ENCODE measurements around the gene MBOAT1. TPM values are rescaled to one million over a fixed set of nuclear protein-coding genes. Genes with fewer than 3 reads are reported as not detected.
A peak's percentile ranks its signal among the peaks of the same experiment; 100 is the strongest.

The MBOAT1 gene
- total RNA-seq, 4 donors from 2014 or later, result 9.6 to 24.3 (median 12.6) TPM

- Histone ChIP-seq H3K4me3 (replicated peaks in 1 of 3) (no peak overlapping the region), H3K4me1 (no peaks in the 10 kb centered on the region), H3K36me3 (peaks cover 0 to 8% of the 10 kb centered on the region in 2 donors), H3K27ac (no peak overlapping the region), H3K27me3 (no peaks in the 10 kb centered on the region), H3K9me3 (no peaks in the 10 kb centered on the region)
- intact Hi-C loops (cut with DNase I), result no loop called here
- TF ChIP-seq POLR2A (IDR thresholded peaks at IDR 0.05) (no peak), CTCF (IDR thresholded peaks at IDR 0.05) (no peak)
- WGBS, 2 donors, result 93 to 97% methylated on average over 4 of the region's 4 CpGs
- no peak for DNase-seq
These were observed 106.4 kb downstream of the MBOAT1 start for GRCh38 chr6:20105838-20106237.

GRCh38 chr6:20104696-20105095 is 107.6 kb downstream of the MBOAT1 start:
- Histone ChIP-seq H3K27me3 (no peaks in the 10 kb centered on the region), H3K4me3 (replicated peaks in 1 of 3) (no peak overlapping the region), H3K27ac (no peak overlapping the region), H3K36me3 (peaks cover 0 to 8% of the 10 kb centered on the region in 2 donors), H3K4me1 (no peaks in the 10 kb centered on the region), H3K9me3 (no peaks in the 10 kb centered on the region)
- TF ChIP-seq CTCF (IDR thresholded peaks at IDR 0.05) (no peak), POLR2A (IDR thresholded peaks at IDR 0.05) (no peak)
- intact Hi-C loops (cut with DNase I), result no loop called here
- DNase-seq, result no peak
- 54 to 93% methylated on average over 2 of the region's 2 CpGs for WGBS, 2 donors

GRCh38 chr6:20102397-20103073 is 109.7 kb downstream of the MBOAT1 start:
- H3K36me3 ChIP-seq, result peaks cover 0 to 5% of the 10 kb centered on the region in 2 donors
- peaks cover 5 to 12% of the 10 kb centered on the region in 2 donors for H3K4me1 ChIP-seq
- DNase-seq, result no peak
- H3K9me3 ChIP-seq, result no peaks in the 10 kb centered on the region
- TF ChIP-seq POLR2A (IDR thresholded peaks at IDR 0.05), result no peak
- no peak for TF ChIP-seq CTCF (IDR thresholded peaks at IDR 0.05)
- intact Hi-C loops (cut with DNase I), result no loop called here
- no peaks in the 10 kb centered on the region for H3K27me3 ChIP-seq
- no peak overlapping the region for H3K27ac ChIP-seq
- H3K4me3 ChIP-seq (replicated peaks in 1 of 3), result no peak overlapping the region
- WGBS, 2 donors, result 87 to 98% methylated on average over 8 of the region's 8 CpGs

GRCh38 chr6:20099156-20099555 is 113.1 kb downstream of the MBOAT1 start:
- 92 to 94% methylated on average over 5 of the region's 5 CpGs for WGBS, 2 donors
- peaks cover 5 to 13% of the 10 kb centered on the region in 2 donors for H3K4me1 ChIP-seq
- H3K36me3 ChIP-seq, result peaks cover 0 to 5% of the 10 kb centered on the region in 2 donors
- H3K9me3 ChIP-seq, result no peaks in the 10 kb centered on the region
- DNase-seq, result no peak
- H3K27ac ChIP-seq, result no peak overlapping the region
- H3K4me3 ChIP-seq (replicated peaks in 1 of 3), result no peak overlapping the region
- no peaks in the 10 kb centered on the region for H3K27me3 ChIP-seq
- intact Hi-C loops (cut with DNase I), result no loop called here
- TF ChIP-seq POLR2A (IDR thresholded peaks at IDR 0.05) (no peak), CTCF (IDR thresholded peaks at IDR 0.05) (no peak)

- Histone ChIP-seq H3K9me3 (no peaks in the 10 kb centered on the region), H3K27me3 (no peaks in the 10 kb centered on the region), H3K36me3 (peaks cover 0 to 5% of the 10 kb centered on the region in 2 donors), H3K4me1 (peaks cover 5 to 13% of the 10 kb centered on the region in 2 donors), H3K27ac (peak overlapping the region in 2 of 3 donors; percentile 46 to 70), H3K4me3 (replicated peaks in 1 of 3) (no peak overlapping the region)
- no peak for TF ChIP-seq CTCF (IDR thresholded peaks at IDR 0.05)
- no peak for TF ChIP-seq POLR2A (IDR thresholded peaks at IDR 0.05)
- intact Hi-C loops (cut with DNase I), result no loop called here
- 33 to 44% methylated on average over 6 of the region's 6 CpGs for WGBS, 2 donors
- peak in 1 of 2 donors; percentile 15 for DNase-seq
These were observed 113.9 kb downstream of the MBOAT1 start for GRCh38 chr6:20098267-20098876.
